GM19239 (cell line): ENCODE data around the gene PXDC1.
"Not testable (repeated sequence)": the region's sequence is repeated elsewhere in the genome, so short reads cannot be mapped to it uniquely, and the experiment has no call there.

Source experiments
- DNase-seq: peaks from one replicate; pipeline ENCODE4 v3.0.0; 2011; ENCODE audit warnings: low spot score; ENCODE audit not compliant: insufficient read length
- FAIRE-seq: peaks from 2 replicates; lab custom pipeline; 2011; peaks lifted over from hg19 to GRCh38; lab: Jason Lieb, UNC

The PXDC1 gene

GRCh38 chr6:3737149-3737830 lies 14.2 kb downstream of the PXDC1 start:
- DNase-seq, result no peak
- FAIRE-seq, result no peak

- no peak for FAIRE-seq
- no peak for DNase-seq
Observed at GRCh38 chr6:3735029-3735605, 16.4 kb downstream of the PXDC1 start.

GRCh38 chr6:3734023-3734422 lies 17.5 kb downstream of the PXDC1 start:
- FAIRE-seq, result no peak

GRCh38 chr6:3733321-3733925 lies 18.1 kb downstream of the PXDC1 start:
- FAIRE-seq (no peak), DNase-seq (no peak)

More at GRCh38 chr6:3734023-3734422, 17.5 kb downstream of the PXDC1 start:
- DNase-seq, result no peak

GRCh38 chr6:3732345-3733141 lies 19.0 kb downstream of the PXDC1 start:
- peak; percentile 74 for FAIRE-seq
- DNase-seq, result no peak

GRCh38 chr6:3731700-3732099 lies 19.8 kb downstream of the PXDC1 start:
- FAIRE-seq (no peak), DNase-seq (no peak)

GRCh38 chr6:3729603-3730344 lies 21.7 kb downstream of the PXDC1 start:
- DNase-seq (no peak), FAIRE-seq (no peak)

GRCh38 chr6:3727593-3728108 lies 23.9 kb downstream of the PXDC1 start:
- DNase-seq, result no peak
- no peak for FAIRE-seq

- no peak for FAIRE-seq
- DNase-seq, result no peak
Observed at GRCh38 chr6:3727036-3727435, 24.5 kb downstream of the PXDC1 start.

GRCh38 chr6:3726421-3726820 lies 25.1 kb downstream of the PXDC1 start:
- FAIRE-seq (no peak), DNase-seq (no peak)

GRCh38 chr6:3725145-3726047 lies 26.1 kb downstream of the PXDC1 start:
- FAIRE-seq, result no peak
- DNase-seq, result no peak

- FAIRE-seq, result no peak
- DNase-seq, result no peak
Observed at GRCh38 chr6:3724451-3725144, 26.9 kb downstream of the PXDC1 start.

- DNase-seq (no peak), FAIRE-seq (no peak)
Observed at GRCh38 chr6:3723966-3724365, 27.5 kb downstream of the PXDC1 start.

GRCh38 chr6:3723251-3723650 lies 28.3 kb downstream of the PXDC1 start:
- no peak for FAIRE-seq

GRCh38 chr6:3722785-3723184 lies 28.7 kb downstream of the PXDC1 start:
- no peak for FAIRE-seq

More at GRCh38 chr6:3723251-3723650, 28.3 kb downstream of the PXDC1 start:
- no peak for DNase-seq

GRCh38 chr6:3721810-3722621 lies 29.5 kb downstream of the PXDC1 start:
- no peak for DNase-seq
- no peak for FAIRE-seq

More at GRCh38 chr6:3722785-3723184, 28.7 kb downstream of the PXDC1 start:
- no peak for DNase-seq

- DNase-seq, FAIRE-seq: not testable (repeated sequence)
Observed at GRCh38 chr6:3720770-3721169, 30.7 kb downstream of the PXDC1 start.
